Loucy (cell line): ENCODE data around the gene OGN.

Experiments
- H2AFZ ChIP-seq: fragments of 200-600 bp; sonication (generic); 2 replicates; pipeline ENCODE4 v1.6.0; 2016; ENCODE audit warnings: antibody characterized with exemption, mild to moderate bottlenecking, low read length, moderate library complexity
- H3F3A ChIP-seq: fragments of 200-600 bp; 2 replicates; pipeline ENCODE4 v1.6.0; 2016; ENCODE audit warnings: antibody characterized with exemption, low read depth, mild to moderate bottlenecking
- H3K27me3 ChIP-seq: fragments of 200-600 bp; sonication (generic); 2 replicates; pipeline ENCODE4 v1.6.1; 2014; ENCODE audit warnings: low read length, mild to moderate bottlenecking; ENCODE audit not compliant: insufficient read depth, poor library complexity, severe bottlenecking
- H3K36me3 ChIP-seq: fragments of 200-600 bp; sonication (generic); 2 replicates; pipeline ENCODE4 v1.6.1; 2016; ENCODE audit warnings: low read length; ENCODE audit not compliant: insufficient read depth
- H3K4me1 ChIP-seq: fragments of 200-600 bp; sonication (generic); 2 replicates; pipeline ENCODE4 v1.5.1; 2014; ENCODE audit warnings: low read length, mild to moderate bottlenecking; ENCODE audit not compliant: insufficient read depth, poor library complexity, severe bottlenecking
- H3K4me2 ChIP-seq: fragments of 200-600 bp; sonication (generic); 2 replicates; pipeline ENCODE4 v1.6.0; 2014; ENCODE audit warnings: antibody characterized with exemption, low read length, low read depth, mild to moderate bottlenecking; ENCODE audit not compliant: poor library complexity, severe bottlenecking
- H3K4me3 ChIP-seq: fragments of 200-600 bp; sonication (generic); 2 replicates; pipeline ENCODE4 v1.5.1; 2014; ENCODE audit warnings: low read length, mild to moderate bottlenecking, mixed read lengths; ENCODE audit not compliant: poor library complexity, severe bottlenecking
- H3K79me2 ChIP-seq: fragments of 200-600 bp; sonication (generic); 2 replicates; pipeline ENCODE4 v1.6.1; 2014; ENCODE audit warnings: low read length; ENCODE audit not compliant: insufficient read depth
- H3K9ac ChIP-seq: fragments of 200-600 bp; sonication (generic); 2 replicates; pipeline ENCODE4 v1.6.0; 2014; ENCODE audit warnings: mild to moderate bottlenecking, low read depth, low read length, moderate library complexity; ENCODE audit not compliant: poor library complexity, severe bottlenecking
- H3K9me2 ChIP-seq: fragments of 200-600 bp; sonication (generic); replicated peaks from 2 replicates; pipeline ENCODE4 v1.6.1; 2016; ENCODE audit warnings: low read depth, low read length, mixed read lengths
- H3K9me3 ChIP-seq: fragments of 200-600 bp; sonication (generic); 2 replicates; pipeline ENCODE4 v1.6.1; 2014; ENCODE audit warnings: mild to moderate bottlenecking, antibody characterized with exemption, low read length, low read depth; ENCODE audit not compliant: insufficient read depth
- H4K20me1 ChIP-seq: fragments of 200-600 bp; sonication (generic); 2 replicates; pipeline ENCODE4 v1.6.0; 2014; ENCODE audit warnings: antibody characterized with exemption, low read length, mild to moderate bottlenecking; ENCODE audit not compliant: insufficient read depth, poor library complexity, severe bottlenecking
- EZH2phosphoT487 ChIP-seq: fragments of 200-600 bp; IDR thresholded peaks from 2 replicates; pipeline ENCODE4 v1.6.1; 2018; ENCODE audit warnings: antibody characterized with exemption, mild to moderate bottlenecking, moderate library complexity, borderline replicate concordance
- TF ChIP-seq, protein P1 (sequence below): fragments of 200-600 bp; sonication (generic); conservative IDR thresholded peaks from 2 replicates; pipeline ENCODE4 v1.5.1; 2014; ENCODE audit warnings: mild to moderate bottlenecking, antibody characterized with exemption, low read length

Gene OGN

DNA sequence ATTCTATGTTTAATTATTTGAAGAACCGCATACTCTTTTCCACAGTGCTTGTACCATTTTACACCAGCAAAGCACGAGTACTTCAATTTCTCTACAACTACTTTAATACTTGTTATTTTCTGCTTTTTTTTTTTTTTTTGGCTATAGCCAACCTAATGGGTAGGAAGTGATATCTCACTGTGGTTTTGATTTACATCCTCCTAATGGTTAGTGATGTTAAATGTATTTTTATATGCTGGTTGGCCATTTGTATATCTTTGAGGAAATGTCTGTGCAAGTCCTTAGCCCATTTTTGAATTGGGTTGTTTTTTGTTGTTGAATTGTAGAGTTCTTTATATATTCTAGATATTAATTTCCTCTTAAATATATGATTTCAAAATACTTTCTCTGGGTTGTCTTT is 22.6 kb downstream of the OGN start:
- Histone ChIP-seq H4K20me1 (no peaks in the 10 kb centered on the region), H3K9me3 (no peaks in the 10 kb centered on the region), H3F3A (no peaks in the 10 kb centered on the region), H3K27me3 (no peaks in the 10 kb centered on the region), H2AFZ (no peak overlapping the region), H3K79me2 (peaks cover 28% of the 10 kb centered on the region), H3K9ac (no peak overlapping the region), H3K36me3 (peaks cover 17% of the 10 kb centered on the region), H3K4me2 (peak overlapping the region; percentile 44), H3K9me2 (no peaks in the 10 kb centered on the region), H3K4me3 (no peak overlapping the region), H3K4me1 (peaks cover 44% of the 10 kb centered on the region)
- no peak for TF ChIP-seq EZH2phosphoT487
- TF ChIP-seq, protein P1, sequence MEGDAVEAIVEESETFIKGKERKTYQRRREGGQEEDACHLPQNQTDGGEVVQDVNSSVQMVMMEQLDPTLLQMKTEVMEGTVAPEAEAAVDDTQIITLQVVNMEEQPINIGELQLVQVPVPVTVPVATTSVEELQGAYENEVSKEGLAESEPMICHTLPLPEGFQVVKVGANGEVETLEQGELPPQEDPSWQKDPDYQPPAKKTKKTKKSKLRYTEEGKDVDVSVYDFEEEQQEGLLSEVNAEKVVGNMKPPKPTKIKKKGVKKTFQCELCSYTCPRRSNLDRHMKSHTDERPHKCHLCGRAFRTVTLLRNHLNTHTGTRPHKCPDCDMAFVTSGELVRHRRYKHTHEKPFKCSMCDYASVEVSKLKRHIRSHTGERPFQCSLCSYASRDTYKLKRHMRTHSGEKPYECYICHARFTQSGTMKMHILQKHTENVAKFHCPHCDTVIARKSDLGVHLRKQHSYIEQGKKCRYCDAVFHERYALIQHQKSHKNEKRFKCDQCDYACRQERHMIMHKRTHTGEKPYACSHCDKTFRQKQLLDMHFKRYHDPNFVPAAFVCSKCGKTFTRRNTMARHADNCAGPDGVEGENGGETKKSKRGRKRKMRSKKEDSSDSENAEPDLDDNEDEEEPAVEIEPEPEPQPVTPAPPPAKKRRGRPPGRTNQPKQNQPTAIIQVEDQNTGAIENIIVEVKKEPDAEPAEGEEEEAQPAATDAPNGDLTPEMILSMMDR: no peak

DNA sequence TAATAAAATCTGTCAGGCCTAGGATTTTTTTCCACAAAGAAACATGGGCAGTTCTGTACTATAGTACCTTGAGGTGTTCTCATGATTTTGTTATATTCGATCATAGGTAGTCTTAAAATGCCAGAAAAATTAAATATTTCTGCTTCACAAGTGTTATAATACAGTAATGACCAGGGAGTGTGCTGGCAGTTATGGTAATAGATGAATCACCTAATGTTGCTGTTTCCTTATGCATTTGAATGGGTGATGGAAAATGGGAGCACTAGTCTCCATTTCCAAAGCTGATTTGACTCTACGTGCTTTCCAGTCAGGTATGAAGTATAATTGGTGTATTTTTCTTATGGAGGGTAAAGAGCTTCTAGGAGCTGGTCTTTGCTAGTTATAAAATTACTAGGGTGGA is 23.8 kb downstream of the OGN start:
- Histone ChIP-seq H3K27me3 (no peaks in the 10 kb centered on the region), H3K9me3 (peaks cover 7% of the 10 kb centered on the region), H2AFZ (no peak overlapping the region), H4K20me1 (no peaks in the 10 kb centered on the region), H3K36me3 (peaks cover 7% of the 10 kb centered on the region; the same call in 1 of the 2 replicates), H3K9ac (no peak overlapping the region), H3K9me2 (no peaks in the 10 kb centered on the region), H3K4me1 (peaks cover 44% of the 10 kb centered on the region), H3K79me2 (peaks cover 28% of the 10 kb centered on the region), H3K4me2 (no peak overlapping the region), H3K4me3 (no peak overlapping the region), H3F3A (no peaks in the 10 kb centered on the region)
- TF ChIP-seq, protein P1: no peak
- no peak for TF ChIP-seq EZH2phosphoT487

DNA sequence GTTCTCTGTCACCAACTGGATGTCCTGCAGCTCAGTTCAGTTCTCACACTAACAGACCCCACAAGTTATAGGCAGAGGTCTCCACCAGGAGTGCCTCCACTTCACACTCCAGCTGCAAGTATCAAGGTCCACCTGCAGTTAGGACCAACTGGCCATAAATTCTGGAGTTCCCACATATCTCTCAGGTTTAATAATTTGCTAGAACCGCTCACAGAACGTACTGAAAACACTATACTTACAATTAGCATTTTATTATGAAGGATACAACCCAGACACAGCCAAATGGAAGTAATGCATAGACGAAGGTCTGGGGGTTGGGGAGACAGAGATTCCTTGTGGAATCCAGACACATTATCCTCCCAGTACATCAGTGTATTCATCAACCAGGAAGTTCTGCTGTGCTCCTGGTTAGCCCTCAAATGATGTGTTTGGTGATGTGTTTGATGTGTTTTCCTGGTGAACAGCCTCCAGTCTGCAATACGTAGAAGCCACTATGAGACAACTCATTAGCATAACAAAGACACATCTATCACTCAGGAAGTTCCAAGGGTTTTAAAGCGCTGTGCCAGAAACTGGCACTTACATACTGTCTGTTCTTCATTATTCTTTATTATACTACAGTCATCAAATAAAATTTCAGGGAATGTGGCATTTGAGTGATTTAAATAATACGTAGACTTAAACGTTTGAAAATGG is 25.4 kb downstream of the OGN start:
- H3K9me3 ChIP-seq: peaks cover 7% of the 10 kb centered on the region
- H3K4me2 ChIP-seq: peak overlapping the region; percentile 35
- peaks cover 25% of the 10 kb centered on the region for H3K79me2 ChIP-seq
- peaks cover 3% of the 10 kb centered on the region; the same call in 1 of the 2 replicates for H3K36me3 ChIP-seq
- peaks cover 44% of the 10 kb centered on the region for H3K4me1 ChIP-seq
- no peaks in the 10 kb centered on the region for H4K20me1 ChIP-seq
- H3F3A ChIP-seq: no peaks in the 10 kb centered on the region
- TF ChIP-seq, protein P1: no peak
- no peak for TF ChIP-seq EZH2phosphoT487
- no peak overlapping the region for H3K9ac ChIP-seq
- H3K4me3 ChIP-seq: no peak overlapping the region
- no peaks in the 10 kb centered on the region for H3K9me2 ChIP-seq
- no peak overlapping the region for H2AFZ ChIP-seq
- H3K27me3 ChIP-seq: no peaks in the 10 kb centered on the region
